GM23338 (cell line): Measurements from ENCODE around the gene ATCAY.

Experiments
- CTCF ChIP-seq, 2 experiments: fragments of 200-600 bp in 1 of 2; sonication (generic) in 1 of 2; conservative IDR thresholded peaks; 2 replicates each; pipeline versions ENCODE4 v1.5.1 to v1.6.1; 2016 to 2017; ENCODE audit warnings: antibody characterized with exemption in 2 of 2, low read depth in 2 of 2, mild to moderate bottlenecking in 2 of 2, moderate library complexity in 1 of 2
- EZH2 ChIP-seq: fragments of 200-600 bp; sonication (generic); IDR thresholded peaks from one replicate; pipeline ENCODE4 v1.8.0; 2017; ENCODE audit warnings: antibody characterized with exemption, mild to moderate bottlenecking, low read depth; ENCODE audit not compliant: unreplicated experiment
- JUNB ChIP-seq: IDR thresholded peaks from one replicate; pipeline ENCODE4 v1.6.1; 2016; ENCODE audit warnings: antibody characterized with exemption; ENCODE audit not compliant: unreplicated experiment

- TF ChIP-seq CTCF (conservative IDR thresholded peaks at IDR 0.05; ENCODE audit: low read depth in 2 of 2) (no peak), EZH2 (no peak), JUNB (no peak)
Measured at GRCh38 chr19:3970313-3970807, 89.9 kb downstream of the ATCAY start.
